Fibroblast of pulmonary artery (primary cell): ENCODE measurements around the gene UBR4.

Experiments
- DNase-seq: peaks from one replicate; pipeline ENCODE4 v3.0.0-alpha.2; 2010; ENCODE audit warnings: low read depth
- H3K4me3 ChIP-seq: replicated peaks from 2 replicates; pipeline ENCODE4 v1.5.1; 2011; ENCODE audit warnings: low read depth, mild to moderate bottlenecking, control low read depth, low read length, moderate library complexity
- CTCF ChIP-seq: IDR thresholded peaks from 2 replicates; pipeline ENCODE4 v1.5.1; 2011; ENCODE audit warnings: mild to moderate bottlenecking, control low read depth, low read length, inconsistent platforms; ENCODE audit errors: missing control alignments

UBR4 gene

GRCh38 chr1:19046972-19047731, 162.9 kb downstream of the UBR4 start:
- no peak overlapping the region for H3K4me3 ChIP-seq
- TF ChIP-seq CTCF = no peak
- DNase-seq = no peak

- no peak for DNase-seq
- no peak for TF ChIP-seq CTCF
- no peak overlapping the region for H3K4me3 ChIP-seq
These were observed 163.9 kb downstream of the UBR4 start for GRCh38 chr1:19045898-19046880.

- no peak for TF ChIP-seq CTCF
- DNase-seq = no peak
- no peak overlapping the region for H3K4me3 ChIP-seq
These were observed 164.9 kb downstream of the UBR4 start for GRCh38 chr1:19044975-19045831.

- TF ChIP-seq CTCF = no peak
- no peak for DNase-seq
These were observed 165.6 kb downstream of the UBR4 start for GRCh38 chr1:19044471-19044870.

GRCh38 chr1:19043579-19044443, 166.3 kb downstream of the UBR4 start:
- DNase-seq = no peak
- H3K4me3 ChIP-seq = no peak overlapping the region
- no peak for TF ChIP-seq CTCF

More at GRCh38 chr1:19044471-19044870, 165.6 kb downstream of the UBR4 start:
- H3K4me3 ChIP-seq = no peak overlapping the region
